CD4-positive, alpha-beta T cell treated with Interleukin-15 for 1 hour (primary cell): ENCODE measurements around the gene RFTN1.
A peak's percentile ranks its signal among the peaks of the same experiment; 100 is the strongest.

Source experiments
- DNase-seq: peaks from one replicate; pipeline ENCODE4 v3.0.0-alpha.2; 2020

RFTN1 gene

DNA sequence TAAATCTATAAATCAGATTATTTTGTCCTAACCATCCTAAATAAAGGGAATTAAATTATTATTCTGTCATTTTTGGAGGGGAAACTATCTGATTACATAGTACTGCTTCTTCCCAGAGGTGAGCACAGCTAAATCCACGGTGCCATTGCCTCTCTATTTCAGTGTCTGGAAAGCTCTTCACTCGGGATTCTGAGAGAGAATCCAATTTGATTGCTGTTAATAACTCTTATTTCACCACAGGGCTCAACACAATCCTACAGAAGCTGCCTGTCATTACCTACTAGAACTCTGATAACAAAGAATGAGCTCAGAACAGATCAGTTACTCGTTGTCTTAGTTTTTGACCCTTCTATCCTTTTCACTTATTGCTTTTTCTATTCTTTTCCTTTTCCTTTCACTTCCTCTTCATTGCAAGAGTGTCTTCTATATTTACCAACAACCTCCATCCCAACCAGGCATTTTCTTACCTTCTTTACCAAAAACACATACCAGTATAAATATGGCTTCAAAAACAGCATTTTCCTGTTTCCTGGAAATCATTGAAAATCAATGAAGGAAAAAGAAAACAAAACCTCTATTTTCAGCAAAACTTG is 218.1 kb downstream of the RFTN1 start:
- no peak for DNase-seq

DNA sequence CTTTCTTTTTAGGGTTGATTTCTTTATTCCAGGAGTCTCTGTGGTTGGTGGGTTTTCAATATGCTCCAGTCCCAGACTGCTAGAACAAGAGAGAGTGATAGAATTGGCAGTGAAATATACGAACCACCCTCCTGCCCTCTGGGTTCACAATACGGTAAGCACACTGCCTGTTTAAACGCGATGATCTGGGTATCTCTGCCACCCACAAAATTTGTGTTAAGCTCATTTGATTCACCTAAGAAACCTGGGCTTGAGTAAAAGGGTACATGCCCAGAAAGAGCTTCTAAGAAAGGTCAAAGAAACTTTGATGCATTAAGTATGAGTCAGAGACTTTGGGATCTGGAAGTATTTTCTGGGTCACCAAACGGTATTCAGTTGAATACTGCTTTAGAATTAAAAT is 218.7 kb downstream of the RFTN1 start:
- no peak for DNase-seq

GRCh38 chr3:16290827-16291196 is 222.7 kb downstream of the RFTN1 start:
- DNase-seq, result no peak

GRCh38 chr3:16290007-16290826 is 223.3 kb downstream of the RFTN1 start:
- peak; percentile 49 for DNase-seq

- DNase-seq, result no peak
These were observed 224.2 kb downstream of the RFTN1 start for GRCh38 chr3:16289144-16289889.

DNA sequence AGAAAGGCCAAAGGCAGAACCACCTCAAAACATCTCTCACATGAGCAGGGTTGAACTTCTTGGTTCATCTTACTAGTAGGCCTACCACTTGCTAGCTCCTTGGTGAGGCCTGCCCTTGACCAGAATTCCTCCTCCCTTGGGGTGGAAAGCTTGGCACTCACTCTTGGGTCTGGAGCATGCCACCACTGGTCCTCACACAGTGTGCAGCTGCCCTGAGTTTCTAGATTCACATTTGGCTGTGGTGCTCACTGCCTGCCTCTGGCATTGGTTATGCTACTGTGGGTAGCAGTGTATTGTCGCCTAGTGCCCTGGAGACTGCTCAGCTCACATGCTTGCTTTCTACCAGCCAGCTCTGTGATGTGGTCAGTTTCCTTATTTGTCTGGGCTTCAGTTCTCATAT is 224.8 kb downstream of the RFTN1 start:
- no peak for DNase-seq

GRCh38 chr3:16286751-16287543 is 226.6 kb downstream of the RFTN1 start:
- DNase-seq, result no peak

- DNase-seq, result peak; percentile 79
These were observed 227.3 kb downstream of the RFTN1 start for GRCh38 chr3:16286161-16286560.

DNA sequence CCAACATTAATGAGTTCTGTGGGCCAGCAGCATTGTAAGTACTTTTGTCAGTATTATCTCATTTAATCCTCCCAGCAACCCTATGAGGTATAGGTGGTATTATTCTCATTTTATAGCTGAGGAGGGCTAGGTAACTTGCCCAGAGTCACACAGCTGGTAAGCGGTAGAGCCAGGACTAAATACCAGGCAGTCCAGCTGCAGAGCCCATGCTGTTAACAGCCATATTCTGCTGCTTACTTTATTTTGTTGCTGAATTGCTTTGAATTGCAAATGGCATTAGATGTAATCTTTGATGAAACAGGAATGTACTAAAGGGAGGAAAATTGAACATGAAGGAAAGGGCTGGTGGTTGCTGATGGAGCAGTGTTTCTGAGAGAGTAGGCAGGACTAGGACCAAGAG is 228.9 kb downstream of the RFTN1 start:
- no peak for DNase-seq

GRCh38 chr3:16280671-16281070 is 232.8 kb downstream of the RFTN1 start:
- no peak for DNase-seq

DNA sequence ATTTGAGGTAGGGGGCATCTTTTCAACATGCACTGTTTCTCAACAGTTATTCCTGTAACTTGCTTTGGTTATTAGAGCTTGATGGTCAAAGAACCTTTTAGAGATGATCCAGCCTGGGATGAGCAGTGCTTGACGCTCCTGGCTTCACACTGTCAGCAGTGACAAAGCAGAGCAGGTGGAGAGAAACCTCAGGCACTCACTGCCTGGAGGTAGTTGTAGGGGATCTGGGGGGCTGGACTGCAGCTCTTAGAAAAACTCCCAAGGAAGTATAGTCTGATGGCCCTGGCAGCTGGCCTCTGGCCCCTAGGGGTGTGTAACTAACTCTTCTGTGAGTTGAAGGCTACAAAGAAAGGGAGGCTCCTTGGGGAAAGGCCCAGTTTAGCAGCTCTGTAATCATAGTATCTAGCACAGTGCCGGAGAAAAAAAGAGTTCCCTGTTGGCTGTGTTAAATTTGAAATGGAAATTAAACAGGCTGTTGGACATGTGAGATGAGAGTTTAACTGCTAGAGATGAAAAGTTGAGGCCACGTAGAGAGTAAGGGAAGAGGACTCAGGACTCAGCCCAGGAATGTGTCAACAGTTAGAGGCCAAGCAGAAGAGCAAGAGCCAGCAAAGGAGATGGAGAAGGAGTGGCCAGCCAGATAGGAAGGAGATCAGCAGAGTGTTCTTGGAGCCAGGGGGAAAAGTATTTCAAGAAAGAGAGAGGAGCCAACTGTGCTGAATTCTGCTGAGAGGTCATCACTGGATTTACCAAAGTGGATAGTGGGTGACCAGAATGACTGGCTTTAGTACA is 234.3 kb downstream of the RFTN1 start:
- DNase-seq, result no peak

DNA sequence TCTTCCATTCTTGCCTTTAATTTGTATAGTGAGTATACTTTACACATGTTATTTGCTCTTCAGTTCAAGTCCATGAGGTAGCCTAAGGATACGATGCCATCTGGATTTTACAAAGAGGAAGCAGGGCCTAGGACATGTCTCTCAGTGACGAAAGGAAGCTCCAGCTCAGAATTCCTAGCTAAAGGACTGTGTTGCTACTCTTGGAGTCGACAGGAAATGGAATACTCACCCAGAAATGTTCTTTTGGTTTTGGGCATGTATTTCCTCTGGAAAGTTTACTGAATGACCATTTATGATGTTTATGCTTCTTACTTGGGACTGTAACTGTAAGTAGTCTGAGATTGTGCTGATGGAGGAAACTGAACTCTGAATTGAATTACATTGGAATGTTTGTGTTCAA is 236.0 kb downstream of the RFTN1 start:
- DNase-seq, result no peak

GRCh38 chr3:16273867-16274266 is 239.6 kb downstream of the RFTN1 start:
- DNase-seq, result no peak

GRCh38 chr3:16272588-16272987 is 240.9 kb downstream of the RFTN1 start:
- no peak for DNase-seq

GRCh38 chr3:16270855-16271254 is 242.6 kb downstream of the RFTN1 start:
- DNase-seq, result no peak

DNA sequence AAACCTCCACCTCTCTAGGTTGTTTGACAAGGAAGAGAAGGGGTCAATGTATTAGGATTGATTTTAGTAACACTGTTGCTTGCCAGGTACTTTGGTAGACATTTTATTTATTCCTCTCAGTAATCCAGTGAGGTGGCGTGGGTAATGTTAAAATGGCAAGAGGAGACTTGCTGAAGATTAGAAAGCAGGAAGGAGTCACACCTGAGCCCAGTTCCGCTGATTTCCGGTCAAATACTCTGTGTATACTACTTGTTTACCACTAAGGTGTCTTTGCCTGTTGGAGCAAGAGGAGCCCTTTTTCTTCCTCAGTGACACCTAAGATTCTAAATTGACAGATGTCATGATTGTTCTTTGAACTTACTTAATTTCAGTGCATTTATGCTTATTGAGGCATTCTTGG is 246.8 kb downstream of the RFTN1 start:
- no peak for DNase-seq
